ENCODE data around the gene LYRM9.
A peak's percentile ranks its signal among the peaks of the same experiment; 100 is the strongest.
"Not testable (repeated sequence)": the region's sequence is repeated elsewhere in the genome, so short reads cannot be mapped to it uniquely, and the experiment has no call there.

LYRM9 gene

GRCh38 chr17:27839571-27840405, 53.4 kb downstream of the LYRM9 start:
- not testable (repeated sequence) for ATAC-seq, DNase-seq

- DNase-seq, ATAC-seq: not testable (repeated sequence)
Observed at GRCh38 chr17:27838607-27839006, 54.6 kb downstream of the LYRM9 start.

GRCh38 chr17:27837769-27838168, 55.4 kb downstream of the LYRM9 start:
- not testable (repeated sequence) for DNase-seq, ATAC-seq

GRCh38 chr17:27836651-27837050, 56.5 kb downstream of the LYRM9 start:
- DNase-seq, result no peak
- ATAC-seq, result no peak

- no peak for ATAC-seq
- DNase-seq, result no peak
Observed at GRCh38 chr17:27834571-27834970, 58.6 kb downstream of the LYRM9 start.

GRCh38 chr17:27832831-27833230, 60.3 kb downstream of the LYRM9 start:
- no peak for DNase-seq

GRCh38 chr17:27829888-27830287, 63.3 kb downstream of the LYRM9 start:
- not testable (repeated sequence) for ATAC-seq, DNase-seq

More at GRCh38 chr17:27832831-27833230, 60.3 kb downstream of the LYRM9 start:
- ATAC-seq, result no peak

- not testable (repeated sequence) for DNase-seq
- ATAC-seq, result peak; percentile 66
Observed at GRCh38 chr17:27829143-27829711, 63.9 kb downstream of the LYRM9 start.

Data from stimulated activated naive CD8-positive, alpha-beta T cell treated with anti-CD3 and anti-CD28 coated beads, Interleukin-15, Interleukin-2, amounts not matched to agents 100 U/mL and 50 U/mL, for 24 hours (primary cell).